Endothelial cell (in vitro differentiated cells): ENCODE results near the gene ANAPC2. TPM values are rescaled to one million over a fixed set of nuclear protein-coding genes. Genes with fewer than 3 reads are reported as not detected.

Experiments used
- DNase-seq: peaks from one replicate; pipeline ENCODE4 v3.0.0; 2021; ENCODE audit warnings: low spot score
- H3K27ac Mint-ChIP-seq: one replicate; pipeline ENCODE4 v1.8.0; 2021; ENCODE audit warnings: mixed read lengths, inconsistent platforms; ENCODE audit not compliant: unreplicated experiment
- H3K27me3 Mint-ChIP-seq: one replicate; pipeline ENCODE4 v1.8.0; 2021; ENCODE audit warnings: mild to moderate bottlenecking, moderate library complexity, mixed read lengths, inconsistent platforms; ENCODE audit not compliant: unreplicated experiment
- H3K36me3 Mint-ChIP-seq: one replicate; pipeline ENCODE4 v1.8.0; 2021; ENCODE audit warnings: mild to moderate bottlenecking, low read depth, mixed read lengths, inconsistent platforms; ENCODE audit not compliant: unreplicated experiment
- H3K4me1 Mint-ChIP-seq: one replicate; pipeline ENCODE4 v1.8.0; 2021; ENCODE audit warnings: mild to moderate bottlenecking, mixed read lengths, inconsistent platforms; ENCODE audit not compliant: unreplicated experiment
- H3K4me3 Mint-ChIP-seq: one replicate; pipeline ENCODE4 v1.8.0; 2021; ENCODE audit warnings: mild to moderate bottlenecking, mixed read lengths, inconsistent platforms; ENCODE audit not compliant: unreplicated experiment
- H3K9me3 Mint-ChIP-seq: one replicate; pipeline ENCODE4 v1.8.0; 2021; ENCODE audit warnings: mixed read lengths, inconsistent platforms; ENCODE audit not compliant: unreplicated experiment
- CTCF ChIP-seq: fragments of 200-600 bp; sonication (generic); IDR thresholded peaks from one replicate; pipeline ENCODE4 v1.5.0; 2021; ENCODE audit warnings: antibody characterized with exemption; ENCODE audit not compliant: unreplicated experiment
- total RNA-seq: library from RNA; stranded (reverse); fragmentation: NEBNext Ultra II Directional; extraction: Animal tissue kit (Norgen Biotek cat#: 25700); gene quantifications from one replicate; pipeline ENCODE4 v1.2.1, GENCODE V29; 2021; ENCODE audit not compliant: unreplicated experiment

ANAPC2 gene
- total RNA-seq, 1 donor from 2014 or later, result 76.8 TPM

GRCh38 chr9:137222190-137223077 lies 34.1 kb upstream of the ANAPC2 start, which contains the start of gene RNF208:
RNF208 (minus strand) TSS chr9:137222240; CDS start chr9:137221212, 1,028 bp downstream.
- Mint-ChIP-seq H3K4me1 (no peaks in the 10 kb centered on the region), H3K4me3 (peak within 1 kb of the TSS; percentile 82), H3K9me3 (no peaks in the 10 kb centered on the region), H3K36me3 (no peaks in the 10 kb centered on the region), H3K27me3 (peaks cover 11% of the 10 kb centered on the region), H3K27ac (no peak within 1 kb of the TSS)
- no peak for DNase-seq
- TF ChIP-seq CTCF, result no peak

- TF ChIP-seq CTCF, result no peak
These were observed 33.2 kb upstream of the ANAPC2 start for GRCh38 chr9:137221506-137222111.

GRCh38 chr9:137221095-137221505 lies 32.7 kb upstream of the ANAPC2 start:
- no peaks in the 10 kb centered on the region for H3K4me1 Mint-ChIP-seq
- no peaks in the 10 kb centered on the region for H3K36me3 Mint-ChIP-seq
- H3K4me3 Mint-ChIP-seq, result no peak overlapping the region
- no peak for DNase-seq
- H3K9me3 Mint-ChIP-seq, result no peaks in the 10 kb centered on the region
- H3K27ac Mint-ChIP-seq, result no peak overlapping the region
- no peak for TF ChIP-seq CTCF
- H3K27me3 Mint-ChIP-seq, result peaks cover 8% of the 10 kb centered on the region

More at GRCh38 chr9:137221506-137222111, 33.2 kb upstream of the ANAPC2 start:
- no peak overlapping the region for H3K27ac Mint-ChIP-seq
- H3K4me1 Mint-ChIP-seq, result no peaks in the 10 kb centered on the region
- H3K9me3 Mint-ChIP-seq, result no peaks in the 10 kb centered on the region
- no peak overlapping the region for H3K4me3 Mint-ChIP-seq
- H3K27me3 Mint-ChIP-seq, result peaks cover 12% of the 10 kb centered on the region
- no peaks in the 10 kb centered on the region for H3K36me3 Mint-ChIP-seq
- DNase-seq, result no peak

- no peak for TF ChIP-seq CTCF
- no peak for DNase-seq
- no peak overlapping the region for H3K4me3 Mint-ChIP-seq
- H3K27ac Mint-ChIP-seq, result no peak overlapping the region
- no peaks in the 10 kb centered on the region for H3K4me1 Mint-ChIP-seq
- no peaks in the 10 kb centered on the region for H3K9me3 Mint-ChIP-seq
- peaks cover 8% of the 10 kb centered on the region for H3K27me3 Mint-ChIP-seq
- no peaks in the 10 kb centered on the region for H3K36me3 Mint-ChIP-seq
These were observed 32.1 kb upstream of the ANAPC2 start for GRCh38 chr9:137220317-137221094.
